Skeletal muscle cell (primary cell): ENCODE results near the gene PRKAG1.

ENCODE experiments used
- DNase-seq: peaks from one replicate; pipeline ENCODE4 v3.0.0-alpha.2; 2010; ENCODE audit warnings: low read depth
- H3K4me3 ChIP-seq: 2 replicates; pipeline ENCODE4 v1.5.1; 2011; ENCODE audit warnings: low read depth, mild to moderate bottlenecking, control low read depth, low read length, moderate library complexity

Gene PRKAG1

DNA sequence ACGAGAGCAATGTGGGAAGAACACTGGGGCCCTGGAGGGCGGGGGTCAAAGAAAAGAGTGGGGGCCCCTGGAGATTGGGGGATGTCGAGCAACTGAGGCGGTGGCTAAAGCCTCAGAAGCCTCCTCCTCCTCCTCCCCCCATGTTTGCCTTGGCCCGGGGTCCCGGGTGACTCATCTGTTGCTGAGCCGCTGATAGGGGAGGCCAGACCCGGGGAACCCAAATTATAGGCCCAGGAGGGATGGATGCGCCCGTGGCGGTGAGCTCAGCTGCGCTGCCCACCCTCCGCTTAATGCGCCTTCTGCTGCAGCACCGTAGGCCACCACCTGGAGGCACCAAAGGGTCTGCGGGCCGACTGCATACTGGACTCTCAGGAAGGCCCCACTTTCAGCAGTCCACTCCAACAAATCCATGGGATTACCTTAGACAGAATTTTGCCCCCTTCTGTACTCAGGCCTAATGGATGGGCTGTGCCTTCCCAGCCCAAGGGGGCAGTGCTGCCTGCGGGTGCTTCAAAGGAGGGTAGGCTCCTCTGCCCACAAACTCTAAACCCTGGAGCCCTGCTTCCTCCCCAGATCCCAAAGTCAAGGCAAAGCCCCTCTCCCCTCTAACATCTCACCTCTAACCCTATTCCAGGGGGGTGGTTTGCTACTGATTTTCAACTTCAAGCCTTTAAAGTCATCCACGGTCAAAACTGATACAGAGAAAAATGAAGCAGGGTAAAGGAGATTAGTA is 44.5 kb downstream of the PRKAG1 start:
- no peak for DNase-seq
- H3K4me3 ChIP-seq: no peak overlapping the region

DNA sequence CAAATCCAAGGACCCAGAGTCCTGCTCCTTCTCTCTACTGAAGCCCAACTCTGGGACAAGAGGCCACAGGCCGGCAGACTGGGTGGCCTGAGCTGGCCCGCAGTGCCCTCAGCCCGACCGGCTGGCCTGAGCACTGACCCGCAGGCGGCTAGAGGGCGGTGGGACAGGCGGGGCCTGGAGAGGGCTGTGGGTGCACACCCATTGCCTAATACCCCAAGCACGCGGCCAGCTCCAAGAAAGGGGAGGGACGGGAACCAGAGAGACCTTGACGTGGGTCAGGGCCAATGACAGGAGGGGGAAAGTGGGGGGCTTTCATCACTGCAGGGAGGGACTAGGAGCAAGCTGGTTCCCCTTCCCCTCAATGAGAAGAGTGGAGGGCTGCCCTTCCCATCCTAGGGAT is 45.0 kb downstream of the PRKAG1 start:
- no peak overlapping the region for H3K4me3 ChIP-seq
- DNase-seq: no peak

DNA sequence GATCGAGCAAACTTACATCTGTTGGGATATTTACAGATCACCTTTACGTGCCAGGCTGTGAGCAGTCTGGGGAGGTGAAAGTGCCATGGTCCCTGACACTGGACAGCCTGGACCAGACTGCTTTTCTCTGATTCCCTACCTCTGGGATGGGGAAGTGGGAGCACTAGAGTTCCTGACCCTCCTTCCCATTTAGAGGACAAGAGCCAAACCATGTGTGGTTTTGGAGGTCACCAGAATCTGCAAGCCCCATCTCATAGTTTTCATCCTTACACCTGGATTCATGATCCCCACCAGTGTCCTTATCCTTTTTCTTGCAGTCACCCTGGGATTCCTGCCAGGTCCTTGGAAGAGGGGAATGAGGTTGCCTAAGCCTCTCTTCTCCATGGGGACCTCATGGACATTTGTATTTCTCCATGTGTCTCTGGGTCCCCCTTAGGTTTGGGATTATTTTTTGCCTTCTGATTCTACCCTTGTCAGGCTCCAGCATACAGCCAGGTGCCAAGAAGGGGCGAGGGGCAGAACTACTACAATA is 45.6 kb downstream of the PRKAG1 start:
- no peak overlapping the region for H3K4me3 ChIP-seq
- no peak for DNase-seq

DNA sequence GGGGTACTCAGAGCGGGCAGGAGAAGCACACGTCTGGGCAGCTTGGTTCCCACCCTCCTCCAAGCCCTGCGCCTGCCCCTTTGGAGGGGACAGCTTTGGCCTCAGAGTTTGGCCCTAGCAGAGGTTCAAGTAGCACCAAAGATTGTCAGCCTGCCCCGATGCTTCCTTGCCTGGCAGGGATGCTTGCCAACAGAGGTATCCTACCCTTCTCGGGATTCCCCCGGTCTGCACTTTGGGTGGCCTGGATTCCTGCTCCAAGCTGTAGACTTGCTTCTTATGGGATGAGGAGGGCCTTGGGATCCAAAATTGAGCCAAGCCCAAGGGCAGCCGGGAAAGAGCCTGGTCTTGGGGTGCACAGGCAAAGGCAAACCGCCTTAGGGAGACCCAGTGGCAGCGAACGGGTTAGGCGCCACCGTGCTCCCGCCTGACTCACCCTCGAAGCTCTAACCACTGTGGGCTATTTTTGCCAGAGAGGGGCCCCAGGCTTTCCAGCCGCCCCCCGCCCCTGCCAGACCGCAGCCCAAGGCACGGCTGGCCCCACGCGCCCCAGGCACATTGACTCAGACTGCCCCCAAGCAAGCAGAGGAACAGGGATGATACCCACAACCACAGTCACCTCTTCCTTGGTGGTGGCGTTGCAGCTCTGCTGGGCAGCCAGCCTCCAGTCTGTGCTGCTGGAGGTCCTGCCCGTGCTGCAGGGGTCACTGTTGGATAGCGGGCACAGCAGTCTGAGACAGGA is 46.2 kb downstream of the PRKAG1 start:
- no peak for DNase-seq
- H3K4me3 ChIP-seq: no peak overlapping the region

DNA sequence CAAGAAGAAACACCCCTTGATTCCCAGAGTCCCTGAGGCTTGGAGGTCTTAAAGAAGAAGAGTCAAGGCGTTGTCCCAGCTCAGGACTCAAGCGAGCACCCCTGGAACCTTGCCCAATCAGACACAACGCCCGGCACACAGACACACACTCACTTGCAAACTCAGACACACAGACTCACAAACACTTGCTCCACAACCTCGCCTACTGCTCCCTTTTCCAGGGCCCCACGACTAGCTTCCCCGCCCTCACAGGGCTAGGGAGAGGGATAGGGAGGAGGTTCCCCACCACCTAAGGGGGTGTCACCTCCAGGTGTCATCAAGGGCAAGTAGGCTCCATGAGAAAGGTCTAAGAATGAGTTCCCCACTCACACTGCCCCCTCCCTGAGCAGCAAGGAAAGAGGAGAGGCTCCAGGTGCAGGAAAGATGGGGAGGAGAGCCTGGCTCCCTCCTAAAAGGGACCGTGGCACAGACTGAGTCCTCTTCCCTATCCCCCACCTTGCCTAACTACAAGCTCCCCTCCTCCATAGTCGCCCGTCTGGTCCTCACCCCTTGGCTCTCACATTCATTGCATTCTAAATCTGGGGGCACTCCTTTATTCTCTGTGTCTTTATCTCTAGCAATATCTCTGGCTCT is 47.8 kb downstream of the PRKAG1 start:
- DNase-seq: no peak
- peak overlapping the region; percentile 27 for H3K4me3 ChIP-seq

DNA sequence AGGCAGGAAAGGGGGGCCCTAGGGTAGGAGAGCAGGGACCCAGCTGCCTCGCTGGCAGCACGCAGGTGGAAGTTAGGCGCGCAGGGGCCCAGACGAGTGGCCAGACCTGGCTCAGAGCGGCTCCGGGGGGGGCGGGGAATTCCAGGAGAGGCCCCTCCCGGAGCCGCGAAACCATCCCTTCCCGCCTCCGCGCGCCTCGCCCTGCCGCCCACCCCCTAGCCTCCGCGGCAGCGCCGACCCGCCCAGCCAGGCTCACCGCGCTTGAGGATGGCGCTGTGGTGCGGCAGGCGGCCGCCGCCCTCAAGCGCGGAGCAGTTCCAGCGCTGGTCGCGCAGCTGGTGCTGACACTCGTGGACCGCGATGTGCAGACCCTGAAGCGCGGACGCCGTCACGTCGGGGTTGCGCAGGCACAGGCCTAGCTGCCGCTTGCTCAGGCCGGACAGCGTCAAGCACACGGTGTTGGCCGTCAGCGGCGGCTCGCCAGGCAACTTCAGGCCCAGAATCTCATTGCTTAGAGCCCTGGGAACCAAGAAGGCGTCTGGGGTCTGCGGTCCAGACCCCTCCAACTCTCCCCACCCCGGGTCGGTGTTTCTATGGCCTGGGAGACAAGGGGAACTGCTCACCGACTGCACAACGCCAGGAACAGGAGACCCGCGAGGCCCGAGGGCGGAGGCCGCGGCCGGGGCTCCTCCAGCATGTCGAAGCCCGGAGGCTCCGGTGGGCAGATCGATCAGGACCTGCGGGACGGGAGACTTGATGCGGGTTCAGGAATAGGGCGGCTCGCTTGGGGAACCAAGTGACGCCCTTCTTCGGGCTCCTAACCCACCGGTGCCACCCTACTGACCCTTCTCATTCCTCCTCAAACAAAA is 48.5 kb downstream of the PRKAG1 start:
- no peak for DNase-seq
- no peak overlapping the region for H3K4me3 ChIP-seq

DNA sequence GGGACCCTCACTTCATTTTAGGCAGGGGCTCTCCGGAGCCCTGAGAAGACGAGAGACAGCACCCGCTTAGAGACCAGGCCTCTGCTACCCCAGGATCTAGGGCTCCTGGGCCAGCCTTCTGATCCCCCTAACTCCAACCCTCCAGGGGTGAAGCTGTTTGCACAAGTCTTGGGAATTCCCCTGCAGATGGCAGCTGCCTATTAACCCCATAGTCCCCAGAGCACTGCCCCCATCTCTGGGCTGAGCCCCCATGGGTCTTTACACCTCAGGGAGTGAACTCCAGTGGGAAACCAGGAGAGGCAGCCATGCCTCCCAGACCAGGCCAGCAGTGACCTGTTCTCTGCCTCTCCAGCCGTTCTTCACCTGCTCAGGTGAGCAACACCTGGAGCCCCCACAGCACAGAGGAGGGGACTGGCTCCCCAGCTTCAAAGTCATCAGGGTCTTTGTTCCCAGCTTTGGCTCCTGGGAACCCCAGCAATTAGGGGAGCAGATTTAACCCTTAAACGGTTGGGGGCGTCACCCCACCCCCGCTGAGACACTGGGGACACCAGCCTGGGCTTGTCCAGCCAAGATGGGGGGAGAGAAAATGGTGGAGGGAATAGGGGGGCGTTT is 49.3 kb downstream of the PRKAG1 start:
- H3K4me3 ChIP-seq: no peak overlapping the region
- DNase-seq: no peak

DNA sequence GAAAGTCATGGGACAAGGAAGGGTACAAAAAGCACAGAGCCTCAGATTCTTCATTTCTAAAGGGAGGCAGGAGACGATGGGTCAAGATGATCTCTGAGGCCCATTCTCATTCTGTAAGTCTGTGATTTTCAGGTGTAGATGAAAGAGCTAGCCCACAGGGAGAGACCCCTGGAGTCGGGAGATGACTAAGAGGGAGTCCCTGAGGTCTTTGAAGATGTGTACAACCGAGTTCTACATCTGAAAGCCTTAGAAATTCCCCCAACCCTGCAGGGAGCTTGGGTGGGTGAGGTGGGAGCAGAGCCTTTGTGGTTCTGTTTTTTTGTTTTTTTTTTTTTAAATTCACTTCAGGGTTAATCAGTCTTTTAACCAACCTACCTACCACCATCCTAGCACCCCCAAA is 50.1 kb downstream of the PRKAG1 start:
- no peak overlapping the region for H3K4me3 ChIP-seq
- no peak for DNase-seq

DNA sequence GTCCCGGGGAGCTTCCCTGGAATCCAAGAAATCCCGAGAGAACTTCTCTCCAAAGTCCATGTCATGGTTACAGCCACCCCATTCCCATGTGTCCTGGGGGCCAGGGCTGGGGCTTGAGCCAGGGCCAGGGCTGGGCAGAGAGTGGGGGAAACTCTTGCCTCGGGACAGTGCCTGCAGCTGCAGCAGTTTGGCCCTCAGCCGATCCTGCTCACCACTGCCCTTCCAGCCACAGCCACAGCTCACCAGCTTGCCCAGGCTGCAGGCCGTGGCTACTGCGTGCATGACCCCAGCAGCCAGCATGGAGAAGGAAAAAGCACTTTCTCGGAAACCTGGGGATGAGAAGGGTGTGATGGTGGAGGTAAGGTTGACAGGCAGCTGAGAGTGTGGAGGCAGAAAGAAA is 50.6 kb downstream of the PRKAG1 start:
- no peak overlapping the region for H3K4me3 ChIP-seq
- no peak for DNase-seq

DNA sequence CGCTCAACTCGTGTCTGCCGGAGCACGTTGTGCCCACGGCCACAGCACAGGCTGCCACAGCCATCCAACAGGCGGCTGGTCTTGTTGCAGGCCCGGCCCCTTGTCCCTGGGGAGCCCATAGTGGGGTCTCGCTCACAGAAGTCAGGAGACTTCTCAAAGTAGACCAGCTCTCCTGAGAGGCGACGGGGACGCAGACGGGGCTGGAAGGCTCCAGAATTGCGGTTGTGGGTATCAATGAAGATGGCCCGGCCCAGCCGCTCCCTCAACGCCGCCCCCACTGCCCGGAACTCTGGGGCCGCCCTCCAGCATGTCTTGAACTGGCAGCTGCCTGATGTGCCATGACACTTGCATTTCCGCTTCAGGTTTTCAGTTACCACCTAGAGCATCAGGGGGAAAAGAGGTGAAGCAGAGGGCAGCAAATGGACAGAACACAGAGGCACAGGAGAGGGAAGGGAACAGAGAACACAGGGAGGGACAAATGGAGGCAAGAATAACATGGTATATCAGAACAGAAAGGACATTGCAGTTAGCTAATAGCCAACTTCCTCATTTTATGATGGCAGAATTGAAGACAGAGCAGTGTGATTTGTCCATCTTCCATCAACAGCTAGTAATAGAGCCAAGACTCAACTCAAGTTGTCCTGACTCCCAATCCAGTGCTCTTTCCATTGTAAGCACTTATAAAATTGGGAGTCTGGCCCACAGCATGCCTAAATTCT is 52.2 kb downstream of the PRKAG1 start:
- DNase-seq: no peak
- no peak overlapping the region for H3K4me3 ChIP-seq

DNA sequence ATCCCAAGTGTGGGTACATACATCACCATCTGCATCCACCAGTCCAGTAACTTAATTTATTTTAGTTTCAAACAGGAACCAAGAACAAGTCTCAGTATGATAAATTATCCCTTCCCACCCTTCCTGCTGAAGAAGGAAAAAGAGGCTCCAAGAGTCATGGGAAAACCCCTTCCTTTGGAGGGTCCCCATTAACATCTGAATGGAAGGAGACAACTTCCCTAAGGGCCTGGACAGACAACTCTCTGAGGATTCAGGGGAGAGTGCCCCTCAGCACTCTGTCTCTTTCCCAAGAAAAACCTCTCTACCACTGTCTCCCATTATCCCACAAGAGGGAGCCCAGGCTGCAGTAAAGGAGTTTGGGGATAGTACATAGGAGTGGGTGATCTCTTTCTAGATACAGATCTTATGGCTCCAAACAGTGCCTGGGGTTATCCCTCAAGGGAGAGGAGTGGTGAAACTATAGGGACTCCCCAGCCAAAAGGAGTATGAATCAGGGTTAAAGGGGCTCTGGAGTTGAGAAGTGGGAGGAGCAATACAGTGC is 53.2 kb downstream of the PRKAG1 start:
- no peak overlapping the region for H3K4me3 ChIP-seq
- no peak for DNase-seq

DNA sequence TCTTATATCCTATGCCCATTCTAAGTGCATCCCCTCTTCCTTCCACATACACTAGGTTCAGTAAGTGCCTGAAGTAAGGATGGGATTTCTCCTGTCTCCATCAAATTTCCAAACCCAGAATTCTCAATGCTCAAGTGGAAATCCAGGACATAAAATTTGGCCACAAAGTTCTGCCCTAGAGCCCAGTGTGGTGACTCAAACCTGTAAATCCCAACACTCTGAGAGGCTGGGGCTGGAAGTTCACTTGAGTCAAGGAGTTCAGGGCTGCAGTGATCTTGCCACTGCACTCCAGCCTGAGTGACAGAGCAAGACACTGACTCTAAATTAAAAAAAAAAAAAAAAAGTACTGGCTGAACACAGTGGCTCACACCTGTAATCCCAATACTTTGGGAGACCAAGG is 56.8 kb downstream of the PRKAG1 start:
- no peak overlapping the region for H3K4me3 ChIP-seq
- DNase-seq: no peak

DNA sequence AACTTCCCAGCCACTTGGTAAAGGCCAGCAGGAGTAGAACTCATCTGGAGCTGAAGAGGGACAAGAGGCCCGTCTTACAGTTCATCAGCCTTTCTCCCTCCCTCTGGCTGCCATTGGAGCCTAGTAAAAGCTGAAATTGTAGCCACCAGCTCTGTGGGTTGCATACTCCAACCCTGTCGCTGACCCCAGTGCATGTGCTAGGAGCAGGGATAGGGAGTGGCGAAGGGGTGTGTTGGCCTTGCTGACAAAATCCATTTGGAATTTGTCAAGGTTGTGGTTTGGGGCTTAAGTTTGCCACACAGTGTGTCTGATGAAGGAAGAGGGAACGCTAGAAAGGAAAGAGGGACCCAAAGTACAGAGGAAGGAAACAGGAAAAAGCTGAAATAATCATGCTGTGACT is 57.2 kb downstream of the PRKAG1 start:
- no peak for DNase-seq

DNA sequence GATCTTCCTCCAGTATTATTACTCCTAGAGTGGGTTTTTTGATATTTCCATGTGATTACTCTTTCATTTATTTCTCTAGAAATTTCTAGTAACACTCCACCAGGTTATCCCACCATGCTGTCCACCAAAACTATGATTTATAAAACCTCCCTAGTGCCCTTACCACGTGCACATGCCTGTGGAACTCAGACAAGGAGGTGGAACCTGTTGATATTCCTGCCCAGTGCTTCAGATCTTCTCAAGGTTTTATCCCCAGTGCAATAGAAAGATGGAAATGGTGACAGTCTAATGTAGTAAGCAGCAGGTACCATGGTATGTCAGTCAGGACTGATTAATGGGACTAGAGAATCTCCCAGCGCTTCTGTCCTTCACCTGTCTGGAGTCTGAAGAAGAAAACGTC is 57.7 kb downstream of the PRKAG1 start:
- no peak overlapping the region for H3K4me3 ChIP-seq
- no peak for DNase-seq

More for the DNA sequence above, 57.2 kb downstream of the PRKAG1 start:
- no peak overlapping the region for H3K4me3 ChIP-seq

DNA sequence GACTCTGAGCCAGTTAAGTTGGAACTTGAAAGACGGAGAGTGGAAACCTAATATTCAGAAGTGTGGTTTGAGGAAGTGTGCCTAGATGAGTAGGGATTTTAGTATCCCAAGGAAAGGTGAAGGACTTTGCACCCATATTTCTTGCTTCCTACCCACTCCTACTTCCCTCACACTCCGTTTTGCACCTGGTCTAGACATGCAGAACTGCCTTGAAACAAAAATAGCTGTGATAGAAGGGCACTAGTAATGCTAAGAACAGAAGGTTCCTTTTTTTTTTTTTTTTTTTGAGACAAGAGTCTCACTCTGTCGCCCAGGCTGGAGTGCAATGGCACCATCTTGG is 60.6 kb downstream of the PRKAG1 start:
- DNase-seq: no peak
- peak overlapping the region; percentile 95 for H3K4me3 ChIP-seq

DNA sequence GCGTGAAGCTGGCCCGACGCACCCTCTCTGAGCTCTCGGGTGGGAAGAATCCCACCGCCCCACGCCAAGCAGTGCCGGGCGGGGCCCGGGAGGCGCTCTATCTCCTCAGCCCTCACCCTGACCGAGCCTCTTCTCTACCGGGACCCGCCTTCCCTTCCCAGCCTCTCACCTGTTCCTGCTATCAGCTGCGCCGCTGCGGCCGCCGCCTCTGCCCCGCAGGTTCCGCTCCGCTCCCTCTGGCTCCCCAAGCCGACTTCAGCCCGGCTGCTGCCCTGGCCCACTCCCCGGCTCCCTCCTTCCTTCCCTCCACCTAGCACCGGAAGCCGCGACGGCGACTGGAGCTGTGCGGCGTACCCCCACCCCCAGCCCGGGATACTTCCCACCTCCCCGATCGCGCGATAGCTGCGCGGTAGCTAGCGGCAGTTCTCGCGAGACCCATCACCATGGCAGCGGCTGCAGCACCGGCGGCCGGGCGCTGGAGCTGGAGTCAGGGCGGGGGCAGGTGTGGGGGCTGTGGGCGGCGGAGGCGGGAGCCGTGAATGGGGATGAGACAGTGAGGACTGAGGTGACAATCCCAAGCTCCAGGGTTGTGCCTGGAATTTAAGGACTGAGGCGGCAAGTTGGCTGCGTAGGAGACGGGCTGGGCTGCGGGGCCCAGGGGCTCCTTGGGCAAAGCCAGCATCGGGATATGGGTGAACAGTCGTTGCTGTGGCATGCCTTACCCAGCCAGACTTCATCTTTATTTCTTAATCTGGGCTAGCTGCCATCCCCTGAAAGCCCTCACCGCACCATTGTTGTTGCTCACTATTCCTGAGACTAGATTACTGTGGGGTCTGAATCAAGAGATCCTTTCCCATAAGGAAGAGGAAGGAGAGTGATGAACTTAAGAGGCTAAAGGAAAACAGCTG is 61.2 kb downstream of the PRKAG1 start, which contains the start of gene ARF3:
TSS of gene ARF3 (minus strand) at position 347 of the 908 bp plus-strand sequence. CDS start 16,392 bp downstream, outside the sequence.
- peak; percentile 70 for DNase-seq
- H3K4me3 ChIP-seq: peak within 1 kb of the TSS; percentile 95
